Psoas muscle (tissue), 8 donors: ENCODE data around the gene DGKA. TPM values are rescaled to one million over a fixed set of nuclear protein-coding genes. Genes with fewer than 3 reads are reported as not detected.

Experiments
- ATAC-seq, 4 donors: fragments of 200-7000 bp; cut with Tn5 transposase; one replicate each; pipeline ENCODE4 v1.9.1; 2020; ENCODE audit warnings: moderate library complexity in 3 of 4, mild to moderate bottlenecking in 2 of 4
- DNase-seq, 2 donors: peaks; one replicate each; pipeline ENCODE4 v3.0.0-alpha.2; 2020
- H3K27ac ChIP-seq: fragments of 200-600 bp; one replicate; pipeline ENCODE4 v1.8.0; 2022
- H3K27me3 ChIP-seq, 3 donors: fragments of 200-600 bp in 1 of 3; one replicate each; pipeline versions ENCODE4 v1.6.1 to v1.8.0; 2013 to 2022; ENCODE audit warnings: low read length in 2 of 3, mild to moderate bottlenecking in 2 of 3, moderate library complexity in 1 of 3; ENCODE audit not compliant: insufficient read depth in 3 of 3
- H3K36me3 ChIP-seq, 2 donors: fragments of 200-600 bp in 1 of 2; one replicate each; pipeline versions ENCODE4 v1.6.1 to v1.8.0; 2013 to 2022; ENCODE audit warnings: low read depth in 1 of 2, mild to moderate bottlenecking in 1 of 2, moderate library complexity in 1 of 2; ENCODE audit not compliant: insufficient read depth in 1 of 2
- H3K4me1 ChIP-seq: fragments of 200-600 bp; one replicate; pipeline ENCODE4 v1.8.0; 2022
- H3K4me3 ChIP-seq: fragments of 200-600 bp; one replicate; pipeline ENCODE4 v1.8.0; 2022; ENCODE audit warnings: mild to moderate bottlenecking
- H3K9me3 ChIP-seq: fragments of 200-600 bp; one replicate; pipeline ENCODE4 v1.8.0; 2022
- CTCF ChIP-seq: fragments of 200-600 bp; IDR thresholded peaks from one replicate; pipeline ENCODE4 v1.8.0; 2022; ENCODE audit warnings: antibody characterized with exemption
- WGBS, 3 donors: extraction: QIAGEN DNeasy Blood & Tissue Kit; methylation state at CpG; one replicate each; pipeline versions ENCODE4 v1.1.6 to v1.1.7; 2013; 5-methylcytosine and 5-hydroxymethylcytosine counted together
- intact Hi-C, 2 donors: fragments of 100-400 bp; cut with DNase I; formaldehyde crosslinking; loops; one replicate each; pipeline versions ENCODE4 v1.11.0 to v1.14.2; 2022
- long read RNA-seq, 2 donors: library from polyadenylated mRNA; unstranded; transcript quantifications; one replicate each; pipeline ENCODE4 v2.0.0, GENCODE V29; 2021
- polyA plus RNA-seq, 3 donors: library from polyadenylated mRNA; stranded (reverse); fragments of 200-250 nt; gene quantifications; one replicate each; pipeline ENCODE4 v1.2.3, GENCODE V29; 2013
- total RNA-seq, 4 donors: library from RNA; stranded (reverse); fragmentation: NEBNext Ultra II Directional in 2 of 4; extraction: Animal tissue kit (Norgen Biotek cat#: 25700) in 2 of 4; gene quantifications; one replicate each; pipeline versions ENCODE4 v1.2.1 to v1.2.4, GENCODE V29; 2021 to 2023
- donor health status: healthy with polysubstance abuse.
- donor health status: DM: no; HTN: no; CAD: no; lungs with moderate emphysema.
- donor health status: Bipolar disorder and iron deficiency.
- donor health status: healthy.
- donor health status: DM: yes; HTN: yes; CAD: no.
- donor health status: DM: no; HTN: no; CAD: no.
- donor health status: DM: no; HTN: no; CAD: no.
- donor health status: DM: yes; HTN: yes; CAD: no.

DGKA gene
- total RNA-seq, result 1 to 10 TPM; 4.3 to 5.4 (median 4.9) TPM
- 1 to 10 TPM; 2.0 to 2.6 (median 2.0) TPM for polyA plus RNA-seq
- long read RNA-seq, donor 1, result 0 reads
- long read RNA-seq, donor 2, partial matches to known transcripts, result 0 of 4 reads
- long read RNA-seq, donor 2, other reads (novel, unspliced or antisense), result 4 of 4 reads

- Histone ChIP-seq H3K27me3 (peaks cover 0 to 21% (median 3%) of the 10 kb centered on the region in 3 donors), H3K9me3 (no peaks in the 10 kb centered on the region), H3K4me3 (peak within 1 kb of the TSS; percentile 77), H3K27ac (peak within 1 kb of the TSS; percentile 43), H3K4me1 (peaks cover 19% of the 10 kb centered on the region), H3K36me3 (no peaks in the 10 kb centered on the region)
- DNase-seq (peak in 1 of 2 donors; percentile 26), ATAC-seq (no peak)
- intact Hi-C loops, result loop anchor here (5.0 to 10.0 kb wide), 2 partner anchors 36 to 266 kb away; partner anchors contain the start of genes CDK2 (in 2 of the 2) and PMEL (in 2 of the 2)
- TF ChIP-seq CTCF, result peak; percentile 44
- WGBS, 3 donors, result 44 to 49% (median 46%) methylated on average over 3 of the region's 3 CpGs
Measured at GRCh38 chr12:55930771-55931316, at the start of gene DGKA. DGKA (plus strand) TSS chr12:55931162; CDS start chr12:55936504, 5,342 bp downstream.

- no peak for DNase-seq
- Histone ChIP-seq H3K27ac (no peak overlapping the region), H3K9me3 (no peaks in the 10 kb centered on the region), H3K4me3 (no peak overlapping the region), H3K36me3 (no peaks in the 10 kb centered on the region), H3K27me3 (no peaks in the 10 kb centered on the region), H3K4me1 (no peaks in the 10 kb centered on the region)
- no peak for ATAC-seq
- WGBS, 3 donors, result 83 to 91% (median 88%) methylated on average over 1 of the region's 1 CpG
- no peak for TF ChIP-seq CTCF
- intact Hi-C loops, result no loop called here
Measured at GRCh38 chr12:55885113-55885512, 45.8 kb upstream of the DGKA start.

GRCh38 chr12:55891310-55891709 lies 39.7 kb upstream of the DGKA start:
- H3K9me3 ChIP-seq, result no peaks in the 10 kb centered on the region
- no peaks in the 10 kb centered on the region for H3K4me1 ChIP-seq
- H3K36me3 ChIP-seq, result no peaks in the 10 kb centered on the region
- no peaks in the 10 kb centered on the region for H3K27me3 ChIP-seq
- intact Hi-C loops, result no loop called here
- TF ChIP-seq CTCF, result no peak
- DNase-seq, result no peak
- no peak for ATAC-seq
- 89 to 90% (median 90%) methylated on average over 4 of the region's 4 CpGs for WGBS, 3 donors
- H3K27ac ChIP-seq, result no peak overlapping the region
- H3K4me3 ChIP-seq, result no peak overlapping the region

- no peaks in the 10 kb centered on the region for H3K27me3 ChIP-seq
- DNase-seq (no peak), ATAC-seq (no peak)
- TF ChIP-seq CTCF, result no peak
- H3K27ac ChIP-seq, result no peak overlapping the region
- intact Hi-C loops, result no loop called here
- H3K36me3 ChIP-seq, result no peaks in the 10 kb centered on the region
- WGBS, 3 donors, result 93 to 100% (median 99%) methylated on average over 1 of the region's 1 CpG
- no peak overlapping the region for H3K4me3 ChIP-seq
- no peaks in the 10 kb centered on the region for H3K4me1 ChIP-seq
- no peaks in the 10 kb centered on the region for H3K9me3 ChIP-seq
Measured at GRCh38 chr12:55893723-55894122, 37.2 kb upstream of the DGKA start.

GRCh38 chr12:55899082-55899481 lies 31.9 kb upstream of the DGKA start:
- Histone ChIP-seq H3K27ac (no peak overlapping the region), H3K27me3 (no peaks in the 10 kb centered on the region), H3K4me1 (no peaks in the 10 kb centered on the region), H3K4me3 (no peak overlapping the region), H3K9me3 (no peaks in the 10 kb centered on the region), H3K36me3 (peaks cover 0 to 8% of the 10 kb centered on the region in 2 donors)
- intact Hi-C loops, result no loop called here
- ATAC-seq (no peak), DNase-seq (no peak)
- no peak for TF ChIP-seq CTCF
- WGBS, 3 donors, result 64 to 78% (median 70%) methylated on average over 2 of the region's 2 CpGs
